ENCODE measurements around the gene RIPK4. TPM values are rescaled to one million over a fixed set of nuclear protein-coding genes. Genes with fewer than 3 reads are reported as not detected.
"Not testable (repeated sequence)": the region's sequence is repeated elsewhere in the genome, so short reads cannot be mapped to it uniquely, and the experiment has no call there.

Gene RIPK4
- total RNA-seq, 1 donor from 2014 or later = 11.3 TPM

GRCh38 chr21:41701749-41702148 is 65.1 kb downstream of the RIPK4 start:
- H3K27me3 Mint-ChIP-seq (ENCODE audit: low read depth) = no peaks in the 10 kb centered on the region
- no peak for TF ChIP-seq CTCF (IDR thresholded peaks at IDR 0.05)

GRCh38 chr21:41699311-41699710 is 67.5 kb downstream of the RIPK4 start:
- Mint-ChIP-seq H3K27ac (ENCODE audit: unreplicated experiment) (no peak overlapping the region), H3K9me3 (ENCODE audit: low read depth) (no peaks in the 10 kb centered on the region), H3K27me3 (ENCODE audit: low read depth) (peaks cover 2% of the 10 kb centered on the region), H3K4me1 (ENCODE audit: low read depth) (no peaks in the 10 kb centered on the region), H3K36me3 (ENCODE audit: low read depth) (no peaks in the 10 kb centered on the region), H3K4me3 (ENCODE audit: unreplicated experiment) (no peak overlapping the region)
- DNase-seq (ENCODE audit: low spot score) = no peak
- no peak for TF ChIP-seq CTCF (IDR thresholded peaks at IDR 0.05)

More at GRCh38 chr21:41701749-41702148, 65.1 kb downstream of the RIPK4 start:
- Mint-ChIP-seq H3K4me1 (ENCODE audit: low read depth) (peaks cover 4% of the 10 kb centered on the region), H3K27ac (ENCODE audit: unreplicated experiment) (no peak overlapping the region), H3K36me3 (ENCODE audit: low read depth) (no peaks in the 10 kb centered on the region), H3K9me3 (ENCODE audit: low read depth) (peaks cover 3% of the 10 kb centered on the region), H3K4me3 (ENCODE audit: unreplicated experiment) (no peak overlapping the region)
- DNase-seq (ENCODE audit: low spot score) = no peak

- Mint-ChIP-seq H3K4me3 (ENCODE audit: unreplicated experiment) (no peak overlapping the region), H3K27me3 (ENCODE audit: low read depth) (peaks cover 2% of the 10 kb centered on the region), H3K27ac (ENCODE audit: unreplicated experiment) (no peak overlapping the region), H3K9me3 (ENCODE audit: low read depth) (no peaks in the 10 kb centered on the region), H3K36me3 (ENCODE audit: low read depth) (no peaks in the 10 kb centered on the region), H3K4me1 (ENCODE audit: low read depth) (no peaks in the 10 kb centered on the region)
- DNase-seq (ENCODE audit: low spot score) = no peak
- TF ChIP-seq CTCF (IDR thresholded peaks at IDR 0.05) = no peak
Measured at GRCh38 chr21:41698071-41698470, 68.8 kb downstream of the RIPK4 start.

- Mint-ChIP-seq H3K4me1 (ENCODE audit: low read depth) (no peaks in the 10 kb centered on the region), H3K27ac (ENCODE audit: unreplicated experiment) (no peak overlapping the region), H3K9me3 (ENCODE audit: low read depth) (no peaks in the 10 kb centered on the region), H3K4me3 (ENCODE audit: unreplicated experiment) (no peak overlapping the region), H3K27me3 (ENCODE audit: low read depth) (peaks cover 5% of the 10 kb centered on the region), H3K36me3 (ENCODE audit: low read depth) (no peaks in the 10 kb centered on the region)
- no peak for TF ChIP-seq CTCF (IDR thresholded peaks at IDR 0.05)
- DNase-seq (ENCODE audit: low spot score) = no peak
Measured at GRCh38 chr21:41695513-41695912, 71.3 kb downstream of the RIPK4 start.

- H3K4me3 Mint-ChIP-seq (ENCODE audit: unreplicated experiment); H3K9me3 Mint-ChIP-seq (ENCODE audit: low read depth); DNase-seq (ENCODE audit: low spot score); H3K4me1 Mint-ChIP-seq (ENCODE audit: low read depth); H3K27me3 Mint-ChIP-seq (ENCODE audit: low read depth); H3K27ac Mint-ChIP-seq (ENCODE audit: unreplicated experiment); H3K36me3 Mint-ChIP-seq (ENCODE audit: low read depth): not testable (repeated sequence)
Measured at GRCh38 chr21:41694042-41694441, 72.8 kb downstream of the RIPK4 start.

GRCh38 chr21:41692185-41692565 is 74.7 kb downstream of the RIPK4 start:
- TF ChIP-seq CTCF (IDR thresholded peaks at IDR 0.05) = no peak
- Mint-ChIP-seq H3K9me3 (ENCODE audit: low read depth) (no peaks in the 10 kb centered on the region), H3K27ac (ENCODE audit: unreplicated experiment) (no peak overlapping the region), H3K4me3 (ENCODE audit: unreplicated experiment) (no peak overlapping the region), H3K36me3 (ENCODE audit: low read depth) (no peaks in the 10 kb centered on the region), H3K4me1 (ENCODE audit: low read depth) (peaks cover 10% of the 10 kb centered on the region), H3K27me3 (ENCODE audit: low read depth) (peaks cover 5% of the 10 kb centered on the region)
- no peak for DNase-seq (ENCODE audit: low spot score)

Data from chondrocyte (in vitro differentiated cells).